HG02678 (cell line): ENCODE results near the gene PPHLN1.

ENCODE experiments used
- ATAC-seq: cut with Tn5 transposase; IDR thresholded peaks from one replicate; pipeline ENCODE4 v1.9.1; 2021; ENCODE audit warnings: mild to moderate bottlenecking, moderate library complexity; ENCODE audit not compliant: unreplicated experiment

PPHLN1 gene

GRCh38 chr12:42475106-42475505, 149.1 kb downstream of the PPHLN1 start:
- peak; percentile 75 for ATAC-seq

GRCh38 chr12:42477941-42478340, 152.0 kb downstream of the PPHLN1 start:
- ATAC-seq = no peak

- ATAC-seq = no peak
Observed at GRCh38 chr12:42481368-42481767, 155.4 kb downstream of the PPHLN1 start.

GRCh38 chr12:42482041-42482747, 156.2 kb downstream of the PPHLN1 start:
- no peak for ATAC-seq

GRCh38 chr12:42482748-42483520, 157.0 kb downstream of the PPHLN1 start:
- peak; percentile 79 for ATAC-seq

GRCh38 chr12:42483521-42483790, 157.5 kb downstream of the PPHLN1 start:
- ATAC-seq = peak; percentile 19

GRCh38 chr12:42484996-42485395, 159.0 kb downstream of the PPHLN1 start:
- no peak for ATAC-seq

- ATAC-seq = no peak
Observed at GRCh38 chr12:42485823-42486222, 159.9 kb downstream of the PPHLN1 start.

- no peak for ATAC-seq
Observed at GRCh38 chr12:42486407-42486806, 160.4 kb downstream of the PPHLN1 start.

- ATAC-seq = no peak
Observed at GRCh38 chr12:42490261-42490842, 164.4 kb downstream of the PPHLN1 start.
